ENCODE results near the gene TPR.
"Not testable (repeated sequence)": the region's sequence is repeated elsewhere in the genome, so short reads cannot be mapped to it uniquely, and the experiment has no call there.

- not testable (repeated sequence) for TF ChIP-seq CTCF, EP300, POLR2AphosphoS5 (IDR thresholded peaks at IDR 0.05)
Observed at GRCh38 chr1:186347837-186348691, 27.0 kb downstream of the TPR start.

Data from gastroesophageal sphincter (tissue), 3 donors.